OCI-LY1 (cell line): ENCODE data around the gene ACAD8.
"Not testable (repeated sequence)": the region's sequence is repeated elsewhere in the genome, so short reads cannot be mapped to it uniquely, and the experiment has no call there.

Experiments
- H2AFZ ChIP-seq: fragments of 200-600 bp; sonication (generic), shearing (Covaris generic); 2 replicates; pipeline ENCODE4 v1.6.0; 2014; ENCODE audit warnings: antibody characterized with exemption, mild to moderate bottlenecking, low read length
- H3F3A ChIP-seq: fragments of 200-600 bp; sonication (generic), shearing (Covaris generic); 2 replicates; pipeline ENCODE4 v1.6.0; 2014; ENCODE audit warnings: mild to moderate bottlenecking, antibody characterized with exemption, low read length, moderate library complexity; ENCODE audit not compliant: insufficient read depth
- H3K27ac ChIP-seq: fragments of 200-600 bp; sonication (generic); 2 replicates; pipeline ENCODE4 v1.5.1; 2014; ENCODE audit warnings: low read length, mixed run types, mild to moderate bottlenecking, low read depth; ENCODE audit not compliant: poor library complexity, severe bottlenecking
- H3K27me3 ChIP-seq: fragments of 200-600 bp; sonication (generic); 2 replicates; pipeline ENCODE4 v1.6.0; 2014; ENCODE audit warnings: antibody characterized with exemption, mild to moderate bottlenecking, low read length, moderate library complexity; ENCODE audit not compliant: insufficient read depth
- H3K36me3 ChIP-seq: fragments of 200-600 bp; sonication (generic); 2 replicates; pipeline ENCODE4 v1.6.1; 2014; ENCODE audit warnings: mild to moderate bottlenecking, antibody characterized with exemption, low read length, moderate library complexity, mixed read lengths; ENCODE audit not compliant: insufficient read depth
- H3K4me1 ChIP-seq: fragments of 200-600 bp; sonication (generic); 2 replicates; pipeline ENCODE4 v1.5.1; 2014; ENCODE audit warnings: mild to moderate bottlenecking, low read length, moderate library complexity; ENCODE audit not compliant: insufficient read depth, severe bottlenecking
- H3K4me2 ChIP-seq: fragments of 200-600 bp; sonication (generic), shearing (Covaris generic); 2 replicates; pipeline ENCODE4 v1.6.1; 2014; ENCODE audit warnings: low read length
- H3K4me3 ChIP-seq: fragments of 200-600 bp; sonication (generic); 2 replicates; pipeline ENCODE4 v1.5.1; 2014; ENCODE audit warnings: low read length, low read depth, mild to moderate bottlenecking, mixed read lengths; ENCODE audit not compliant: poor library complexity, severe bottlenecking
- H3K79me2 ChIP-seq: fragments of 200-600 bp; shearing (Covaris generic); 2 replicates; pipeline ENCODE4 v1.6.1; 2016; ENCODE audit warnings: mixed run types, low read length, mixed read lengths; ENCODE audit not compliant: insufficient read depth
- H3K9ac ChIP-seq: fragments of 200-600 bp; sonication (generic), shearing (Covaris generic); 2 replicates; pipeline ENCODE4 v1.6.1; 2014; ENCODE audit warnings: mild to moderate bottlenecking, low read length, mixed read lengths
- H3K9me2 ChIP-seq: fragments of 200-600 bp; sonication (generic), shearing (Covaris generic); 2 replicates; pipeline ENCODE4 v1.6.1; 2014; ENCODE audit warnings: low read depth, mild to moderate bottlenecking, low read length, mixed read lengths
- H3K9me3 ChIP-seq: fragments of 200-600 bp; shearing (Covaris generic); 2 replicates; pipeline ENCODE4 v1.6.1; 2014; ENCODE audit warnings: low read length, mixed read lengths
- H4K20me1 ChIP-seq: fragments of 200-600 bp; sonication (generic), shearing (Covaris generic); 2 replicates; pipeline ENCODE4 v1.6.0; 2016; ENCODE audit warnings: mild to moderate bottlenecking, low read length; ENCODE audit not compliant: insufficient read depth
- EZH2 ChIP-seq: fragments of 200-600 bp; sonication (generic), shearing (Covaris generic); IDR thresholded peaks from 2 replicates; pipeline ENCODE4 v1.8.0; 2017; ENCODE audit warnings: borderline replicate concordance, mixed run types, mild to moderate bottlenecking, antibody characterized with exemption, low read length, moderate library complexity, mixed read lengths
- TF ChIP-seq, protein P1 (sequence below): fragments of 200-600 bp; sonication (generic), shearing (Covaris generic); IDR thresholded peaks from 2 replicates; pipeline ENCODE4 v1.5.1; 2017; ENCODE audit warnings: mild to moderate bottlenecking, antibody characterized with exemption, low read length, moderate library complexity, mixed read lengths

Gene ACAD8

DNA sequence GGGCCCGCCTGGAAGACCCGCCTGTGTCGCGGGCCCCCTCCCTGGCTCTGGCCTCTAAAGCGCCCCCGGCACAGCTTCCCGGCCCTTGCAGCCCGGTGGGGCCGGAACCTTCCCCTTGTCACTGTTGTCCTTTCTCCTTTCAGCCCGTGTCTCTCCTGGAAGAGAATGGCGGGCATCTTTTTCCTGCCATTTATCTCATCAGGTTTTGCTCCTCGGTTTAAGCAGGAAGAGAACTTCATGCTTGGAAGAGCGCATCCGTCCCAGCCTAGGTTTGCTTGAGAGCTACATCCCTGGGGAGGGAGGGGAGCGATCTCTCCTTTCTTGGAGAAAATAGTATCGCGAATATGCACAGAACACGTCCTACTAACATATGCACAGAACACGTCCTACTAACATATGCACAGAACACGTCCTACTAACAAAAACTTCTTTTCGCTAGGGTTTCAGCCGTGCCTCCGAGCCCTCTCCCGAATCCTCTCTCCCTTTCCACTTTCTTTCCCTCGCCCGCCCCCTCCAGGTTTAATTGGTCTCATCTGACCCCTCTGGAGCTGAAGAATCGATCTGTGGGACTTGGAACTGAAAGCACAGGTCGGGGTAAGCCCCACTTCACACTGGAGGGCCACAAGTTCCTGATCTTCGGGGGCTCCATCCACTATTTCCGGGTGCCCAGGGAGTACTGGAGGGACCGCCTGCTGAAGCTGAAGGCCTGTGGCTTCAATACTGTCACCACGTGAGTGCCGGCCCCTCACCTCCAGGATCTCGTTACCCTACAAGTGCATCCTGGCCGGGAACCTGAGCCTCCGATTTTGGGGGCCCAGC, 24.0 kb downstream of the ACAD8 start:
- Histone ChIP-seq H3K27ac (no peak overlapping the region), H3K79me2 (no peaks in the 10 kb centered on the region), H3K27me3 (no peaks in the 10 kb centered on the region), H3K4me3 (no peak overlapping the region), H3F3A (no peaks in the 10 kb centered on the region), H3K9me2 (no peaks in the 10 kb centered on the region), H4K20me1 (no peaks in the 10 kb centered on the region), H3K36me3 (no peaks in the 10 kb centered on the region), H2AFZ (no peak overlapping the region), H3K4me1 (no peaks in the 10 kb centered on the region), H3K4me2 (no peak overlapping the region), H3K9me3 (no peaks in the 10 kb centered on the region), H3K9ac (no peak overlapping the region)
- TF ChIP-seq, protein P1, sequence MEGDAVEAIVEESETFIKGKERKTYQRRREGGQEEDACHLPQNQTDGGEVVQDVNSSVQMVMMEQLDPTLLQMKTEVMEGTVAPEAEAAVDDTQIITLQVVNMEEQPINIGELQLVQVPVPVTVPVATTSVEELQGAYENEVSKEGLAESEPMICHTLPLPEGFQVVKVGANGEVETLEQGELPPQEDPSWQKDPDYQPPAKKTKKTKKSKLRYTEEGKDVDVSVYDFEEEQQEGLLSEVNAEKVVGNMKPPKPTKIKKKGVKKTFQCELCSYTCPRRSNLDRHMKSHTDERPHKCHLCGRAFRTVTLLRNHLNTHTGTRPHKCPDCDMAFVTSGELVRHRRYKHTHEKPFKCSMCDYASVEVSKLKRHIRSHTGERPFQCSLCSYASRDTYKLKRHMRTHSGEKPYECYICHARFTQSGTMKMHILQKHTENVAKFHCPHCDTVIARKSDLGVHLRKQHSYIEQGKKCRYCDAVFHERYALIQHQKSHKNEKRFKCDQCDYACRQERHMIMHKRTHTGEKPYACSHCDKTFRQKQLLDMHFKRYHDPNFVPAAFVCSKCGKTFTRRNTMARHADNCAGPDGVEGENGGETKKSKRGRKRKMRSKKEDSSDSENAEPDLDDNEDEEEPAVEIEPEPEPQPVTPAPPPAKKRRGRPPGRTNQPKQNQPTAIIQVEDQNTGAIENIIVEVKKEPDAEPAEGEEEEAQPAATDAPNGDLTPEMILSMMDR: no peak
- no peak for TF ChIP-seq EZH2

DNA sequence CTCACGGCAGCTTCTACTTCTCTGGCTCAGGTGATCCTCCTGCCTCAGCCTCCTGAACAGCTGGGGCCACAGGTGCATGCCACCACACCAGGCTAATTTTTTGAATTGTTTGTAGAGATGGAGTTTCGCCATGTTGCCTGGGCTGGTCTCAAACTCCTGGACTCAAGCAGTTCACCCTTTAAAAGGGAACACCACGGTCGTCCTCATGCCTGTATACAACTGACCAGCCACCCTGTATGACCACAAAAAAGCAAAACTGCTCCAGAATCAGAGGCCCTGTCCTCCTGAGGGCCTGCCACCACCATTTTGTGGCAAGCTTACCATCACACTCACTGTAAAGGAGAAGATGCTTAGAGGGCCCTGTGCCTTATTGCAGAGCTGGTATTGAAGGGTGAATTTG, 25.0 kb downstream of the ACAD8 start:
- H4K20me1 ChIP-seq: no peaks in the 10 kb centered on the region
- no peaks in the 10 kb centered on the region for H3K9me2 ChIP-seq
- H3K27me3 ChIP-seq: no peaks in the 10 kb centered on the region
- H3K9ac ChIP-seq: no peak overlapping the region
- no peak overlapping the region for H3K4me3 ChIP-seq
- no peaks in the 10 kb centered on the region for H3K36me3 ChIP-seq
- no peaks in the 10 kb centered on the region for H3K9me3 ChIP-seq
- no peaks in the 10 kb centered on the region for H3F3A ChIP-seq
- no peaks in the 10 kb centered on the region for H3K79me2 ChIP-seq
- TF ChIP-seq, protein P1: no peak
- TF ChIP-seq EZH2: no peak
- no peaks in the 10 kb centered on the region for H3K4me1 ChIP-seq
- H2AFZ ChIP-seq: no peak overlapping the region
- H3K27ac ChIP-seq: no peak overlapping the region
- H3K4me2 ChIP-seq: no peak overlapping the region

DNA sequence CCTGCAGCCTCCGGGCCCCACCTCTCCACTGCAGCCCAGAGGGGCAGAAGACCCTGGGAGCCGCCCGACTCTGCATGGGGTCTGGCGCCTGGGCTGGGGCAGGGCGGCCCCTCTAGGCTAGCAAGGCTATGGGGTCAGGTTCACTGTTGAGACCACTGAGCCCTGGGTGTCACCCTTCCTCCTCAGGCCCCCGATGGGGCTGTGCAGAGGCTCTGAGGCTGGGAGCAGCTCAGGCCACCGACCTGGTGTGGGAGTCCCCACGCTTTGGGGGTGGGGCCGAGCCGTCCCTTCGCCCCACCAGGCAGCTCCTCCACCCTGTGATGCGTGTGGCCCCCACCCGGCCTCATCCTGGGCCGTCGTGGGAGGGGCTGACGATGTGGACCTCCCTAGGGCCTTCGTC, 28.3 kb downstream of the ACAD8 start:
- not testable (repeated sequence) for H3K9me2 ChIP-seq, H3F3A ChIP-seq, H4K20me1 ChIP-seq, H2AFZ ChIP-seq, H3K4me3 ChIP-seq, H3K79me2 ChIP-seq, H3K9ac ChIP-seq, H3K4me1 ChIP-seq, H3K36me3 ChIP-seq, H3K4me2 ChIP-seq, H3K9me3 ChIP-seq, H3K27me3 ChIP-seq, H3K27ac ChIP-seq
